Hair follicle dermal papilla cell (primary cell): Measurements from ENCODE around the gene COQ2. TPM values are rescaled to one million over a fixed set of nuclear protein-coding genes. Genes with fewer than 3 reads are reported as not detected.

Experiments
- small RNA-seq: library from RNA; depleted of rRNA; stranded (forward); fragments of <200 nt; gene quantifications from one replicate; pipeline ENCODE3, GENCODE V24; 2012
- total RNA-seq: library from RNA; depleted of rRNA; stranded (reverse); fragments of >200 nt; gene quantifications from 2 replicates; pipeline ENCODE4 v1.2.3, GENCODE V29; 2012

The COQ2 gene
- total RNA-seq: 7.3 and 8.4 TPM in 2 replicates

GRCh38 chr4:83284193-83285054, at the start of gene COQ2:
Gene COQ2, minus strand, starts transcription at chr4:83284798. Its CDS starts 34 bp downstream, at chr4:83284764.

Small RNA genes within 50 kb of the gene (small RNA-seq; reads per million reads assigned to genes)
- gene AC114781.3: not detected

Other genes with a start within 250 kb of the COQ2 start
- 57.0 and 61.2 TPM in 2 replicates for gene COPS4, start 249.6 kb downstream of the COQ2 start, total RNA-seq
- gene PLAC8, start 170.1 kb downstream of the COQ2 start, total RNA-seq: 0.12 and 1.1 TPM in 2 replicates
- 0.16 and 0.49 TPM in 2 replicates for gene HPSE, start 50.0 kb upstream of the COQ2 start, total RNA-seq
- gene HELQ, start 171.0 kb upstream of the COQ2 start, total RNA-seq: 11.8 and 14.8 TPM in 2 replicates
- gene MRPS18C, start 171.3 kb upstream of the COQ2 start, total RNA-seq: 9.0 and 10.2 TPM in 2 replicates
- gene ABRAXAS1, start 200.3 kb upstream of the COQ2 start, total RNA-seq: 15.1 and 17.5 TPM in 2 replicates